HG02885 (cell line): ENCODE results near the gene PLCB3.
"Not testable (repeated sequence)": the region's sequence is repeated elsewhere in the genome, so short reads cannot be mapped to it uniquely, and the experiment has no call there.

ENCODE experiments used
- ATAC-seq: cut with Tn5 transposase; IDR thresholded peaks from one replicate; pipeline ENCODE4 v1.9.1; 2021; ENCODE audit warnings: mild to moderate bottlenecking; ENCODE audit not compliant: unreplicated experiment, poor library complexity

PLCB3 gene

GRCh38 chr11:64296830-64297698 is 45.7 kb downstream of the PLCB3 start:
- ATAC-seq: no peak

- no peak for ATAC-seq
Measured at GRCh38 chr11:64297699-64298358, 46.5 kb downstream of the PLCB3 start.

- ATAC-seq: no peak
Measured at GRCh38 chr11:64298966-64299846, 47.9 kb downstream of the PLCB3 start.

- no peak for ATAC-seq
Measured at GRCh38 chr11:64299847-64300648, 48.7 kb downstream of the PLCB3 start, which contains the start of gene CATSPERZ. Gene CATSPERZ, plus strand, starts transcription at chr11:64300358. Its CDS starts 53 bp downstream, at chr11:64300411.

GRCh38 chr11:64303109-64304031 is 52.0 kb downstream of the PLCB3 start:
- no peak for ATAC-seq

GRCh38 chr11:64304032-64304315 is 52.6 kb downstream of the PLCB3 start:
- no peak for ATAC-seq

GRCh38 chr11:64304316-64305072 is 53.2 kb downstream of the PLCB3 start:
- ATAC-seq: peak; percentile 33

GRCh38 chr11:64305075-64305690 is 53.9 kb downstream of the PLCB3 start, which contains the start of gene ESRRA:
Gene ESRRA, plus strand, starts transcription at chr11:64305524. Its CDS starts 1,656 bp downstream, at chr11:64307180.
- ATAC-seq: peak; percentile 73

GRCh38 chr11:64305691-64306562 is 54.6 kb downstream of the PLCB3 start:
- ATAC-seq: peak; percentile 21

- ATAC-seq: no peak
Measured at GRCh38 chr11:64306563-64306875, 55.2 kb downstream of the PLCB3 start.

- ATAC-seq: no peak
Measured at GRCh38 chr11:64306876-64307622, 55.7 kb downstream of the PLCB3 start.

- ATAC-seq: not testable (repeated sequence)
Measured at GRCh38 chr11:64307795-64308194, 56.5 kb downstream of the PLCB3 start.

GRCh38 chr11:64312947-64313346 is 61.6 kb downstream of the PLCB3 start:
- ATAC-seq: no peak

GRCh38 chr11:64313491-64314145 is 62.3 kb downstream of the PLCB3 start:
- ATAC-seq: no peak

- no peak for ATAC-seq
Measured at GRCh38 chr11:64314146-64314804, 62.9 kb downstream of the PLCB3 start.
